A673 (cell line): ENCODE measurements around the gene SAT1. TPM values are rescaled to one million over a fixed set of nuclear protein-coding genes. Genes with fewer than 3 reads are reported as not detected.

Experiments used
- BruUV-seq: library from RNA; stranded (reverse); fragments of 400-500 nt; replicated peaks from 2 replicates; lab custom pipeline; 2021; lab: Mats Ljungman, UMichigan
- CTCF ChIA-PET: fragments of 300-600 bp; sonication (Branson Sonifier 250); formaldehyde crosslinking; loops from one replicate; lab custom pipeline; 2022; ENCODE audit warnings: antibody characterized with exemption; lab: Charles Lee
- POLR2A ChIA-PET: fragments of 300-600 bp; sonication (Branson Sonifier 250); formaldehyde crosslinking; loops from one replicate; lab custom pipeline; 2022; ENCODE audit warnings: antibody characterized with exemption; ENCODE audit not compliant: low non-redundant PET; lab: Charles Lee
- DNase-seq: peaks from one replicate; pipeline ENCODE4 v3.0.0-alpha.2; 2015; ENCODE audit warnings: low spot score
- H3K27ac ChIP-seq: fragments of 200-600 bp; sonication (generic); 2 replicates; pipeline ENCODE4 v1.5.1; 2016; ENCODE audit warnings: mixed run types, low read depth, mild to moderate bottlenecking, mixed read lengths, antibody characterized with exemption, low read length; ENCODE audit not compliant: poor library complexity, severe bottlenecking
- H3K27me3 ChIP-seq: fragments of 200-600 bp; sonication (generic); replicated peaks from 2 replicates; pipeline ENCODE4 v1.6.1; 2017; ENCODE audit warnings: mixed run types, low read depth, mild to moderate bottlenecking, mixed read lengths, antibody characterized with exemption, low read length; ENCODE audit not compliant: insufficient read depth, poor library complexity
- H3K36me3 ChIP-seq: fragments of 200-600 bp; sonication (generic); 2 replicates; pipeline ENCODE4 v1.6.1; 2016; ENCODE audit warnings: mixed run types, mild to moderate bottlenecking, mixed read lengths, antibody characterized with exemption, low read length; ENCODE audit not compliant: insufficient read depth, poor library complexity, severe bottlenecking
- H3K4me1 ChIP-seq: fragments of 200-600 bp; sonication (generic); 2 replicates; pipeline ENCODE4 v1.6.1; 2017; ENCODE audit warnings: mixed run types, mild to moderate bottlenecking, mixed read lengths, antibody characterized with exemption, low read length; ENCODE audit not compliant: insufficient read depth, poor library complexity, severe bottlenecking
- H3K4me3 ChIP-seq: fragments of 200-600 bp; sonication (generic); 2 replicates; pipeline ENCODE4 v1.5.1; 2016; ENCODE audit warnings: low read depth, mixed run types, mild to moderate bottlenecking, mixed read lengths, low read length; ENCODE audit not compliant: poor library complexity, severe bottlenecking
- H3K9me3 ChIP-seq: fragments of 200-600 bp; sonication (generic); 2 replicates; pipeline ENCODE4 v1.6.1; 2016; ENCODE audit warnings: mixed run types, low read depth, mild to moderate bottlenecking, mixed read lengths, antibody characterized with exemption, low read length; ENCODE audit not compliant: poor library complexity, severe bottlenecking
- EZH2 ChIP-seq: fragments of 200-600 bp; sonication (generic); IDR thresholded peaks from 2 replicates; pipeline ENCODE4 v1.6.1; 2017; ENCODE audit warnings: borderline replicate concordance, low read depth, mild to moderate bottlenecking, mixed read lengths, antibody characterized with exemption, low read length; ENCODE audit not compliant: poor library complexity, severe bottlenecking
- intact Hi-C: fragments of 100-400 bp; cut with micrococcal nuclease; formaldehyde crosslinking; loops from one replicate; pipeline ENCODE4 v1.10.0; 2022; ENCODE audit not compliant: unreplicated experiment
- total RNA-seq: library from RNA; stranded (reverse); gene quantifications from 2 replicates; pipeline ENCODE4 v1.2.3, GENCODE V29; 2021
- TF ChIP-seq, protein P1 (sequence below): fragments of 300-800, 200-600 bp; sonication (generic); conservative IDR thresholded peaks from 2 replicates; pipeline ENCODE4 v1.5.1; 2017; ENCODE audit warnings: low read depth, mild to moderate bottlenecking, antibody characterized with exemption, low read length, moderate library complexity, mixed read lengths

Gene SAT1
- total RNA-seq, 1 experiment from 2014 or later: 21.6 TPM

DNA sequence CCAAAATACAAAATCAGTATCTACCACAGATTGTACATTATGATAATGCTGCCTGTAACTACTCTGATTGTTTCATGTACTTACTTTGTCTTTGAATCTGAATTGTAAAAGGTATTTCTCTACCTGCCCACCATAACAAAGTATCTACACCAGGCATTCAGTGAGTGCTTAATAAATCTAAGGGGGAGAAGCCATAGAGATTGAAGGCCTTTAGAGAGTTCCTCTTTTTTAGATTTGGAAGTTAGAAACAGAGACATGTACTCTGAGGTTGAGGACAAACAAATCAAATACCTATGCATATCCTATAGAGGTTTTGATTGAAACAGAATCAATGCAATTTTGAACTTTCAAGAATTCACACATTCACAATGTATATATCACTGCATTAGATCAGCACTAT lies 42.7 kb downstream of the SAT1 start:
- intact Hi-C loops: no loop called here
- no peaks in the 10 kb centered on the region for H3K36me3 ChIP-seq

DNA sequence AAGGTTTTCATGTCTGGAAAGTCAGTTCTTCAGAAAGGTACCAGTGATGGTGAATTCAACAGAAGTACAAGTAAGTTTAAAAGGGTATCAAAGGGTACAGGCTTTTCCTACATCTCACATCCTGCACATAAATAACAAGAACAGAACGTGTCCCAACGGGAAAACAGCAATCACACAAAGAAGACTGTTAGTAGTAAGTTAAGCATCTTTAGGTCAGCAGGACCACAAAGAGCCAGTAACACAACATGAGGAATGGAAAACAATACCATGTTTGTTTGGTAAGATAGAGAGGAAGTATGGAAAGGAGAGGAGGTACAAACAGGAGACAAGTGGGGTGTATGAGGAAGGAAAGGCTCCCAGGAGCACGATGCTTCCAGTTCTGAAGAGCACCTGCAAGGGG lies 43.2 kb downstream of the SAT1 start:
- CTCF ChIA-PET: no interaction called here
- no TSS peak for BruUV-seq
- intact Hi-C loops: no loop called here

More for the DNA sequence above, 42.7 kb downstream of the SAT1 start:
- H3K4me3 ChIP-seq: no peak overlapping the region
- H3K4me1 ChIP-seq: no peaks in the 10 kb centered on the region
- H3K9me3 ChIP-seq: no peaks in the 10 kb centered on the region
- CTCF ChIA-PET: no interaction called here
- H3K27me3 ChIP-seq: no peaks in the 10 kb centered on the region
- H3K27ac ChIP-seq: no peak overlapping the region
- POLR2A ChIA-PET: no interaction called here
- TF ChIP-seq, protein P1, sequence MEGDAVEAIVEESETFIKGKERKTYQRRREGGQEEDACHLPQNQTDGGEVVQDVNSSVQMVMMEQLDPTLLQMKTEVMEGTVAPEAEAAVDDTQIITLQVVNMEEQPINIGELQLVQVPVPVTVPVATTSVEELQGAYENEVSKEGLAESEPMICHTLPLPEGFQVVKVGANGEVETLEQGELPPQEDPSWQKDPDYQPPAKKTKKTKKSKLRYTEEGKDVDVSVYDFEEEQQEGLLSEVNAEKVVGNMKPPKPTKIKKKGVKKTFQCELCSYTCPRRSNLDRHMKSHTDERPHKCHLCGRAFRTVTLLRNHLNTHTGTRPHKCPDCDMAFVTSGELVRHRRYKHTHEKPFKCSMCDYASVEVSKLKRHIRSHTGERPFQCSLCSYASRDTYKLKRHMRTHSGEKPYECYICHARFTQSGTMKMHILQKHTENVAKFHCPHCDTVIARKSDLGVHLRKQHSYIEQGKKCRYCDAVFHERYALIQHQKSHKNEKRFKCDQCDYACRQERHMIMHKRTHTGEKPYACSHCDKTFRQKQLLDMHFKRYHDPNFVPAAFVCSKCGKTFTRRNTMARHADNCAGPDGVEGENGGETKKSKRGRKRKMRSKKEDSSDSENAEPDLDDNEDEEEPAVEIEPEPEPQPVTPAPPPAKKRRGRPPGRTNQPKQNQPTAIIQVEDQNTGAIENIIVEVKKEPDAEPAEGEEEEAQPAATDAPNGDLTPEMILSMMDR: no peak
- TF ChIP-seq EZH2: no peak
- no TSS peak for BruUV-seq
- DNase-seq: no peak

DNA sequence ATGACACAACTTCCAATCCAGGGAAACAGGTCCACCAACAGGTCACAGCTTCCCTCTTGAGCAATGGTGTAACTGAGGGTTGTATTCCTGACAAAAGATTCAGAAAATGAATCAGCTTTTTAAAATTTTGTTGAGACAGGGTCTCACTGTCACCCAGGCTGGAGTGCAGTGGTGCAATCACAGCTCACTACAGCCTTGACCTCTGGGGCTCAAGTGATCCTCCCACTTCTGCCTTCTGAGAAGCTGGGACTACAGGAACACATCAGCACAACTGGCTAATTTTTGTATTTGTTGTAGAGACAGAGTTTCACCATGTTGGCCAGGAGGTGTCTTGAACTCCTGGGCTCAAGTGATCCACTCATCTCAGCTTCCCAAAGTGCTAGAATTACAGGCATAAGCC lies 43.7 kb downstream of the SAT1 start:
- POLR2A ChIA-PET: no interaction called here
- DNase-seq: no peak
- Histone ChIP-seq H3K27ac (no peak overlapping the region), H3K9me3 (no peaks in the 10 kb centered on the region), H3K4me1 (no peaks in the 10 kb centered on the region), H3K27me3 (no peaks in the 10 kb centered on the region), H3K4me3 (no peak overlapping the region), H3K36me3 (no peaks in the 10 kb centered on the region)
- CTCF ChIA-PET: no interaction called here
- intact Hi-C loops: no loop called here
- no TSS peak for BruUV-seq
- no peak for TF ChIP-seq EZH2
- TF ChIP-seq, protein P1: no peak

More for the DNA sequence above, 43.2 kb downstream of the SAT1 start:
- Histone ChIP-seq H3K36me3 (no peaks in the 10 kb centered on the region), H3K9me3 (no peaks in the 10 kb centered on the region), H3K27ac (no peak overlapping the region), H3K4me1 (no peaks in the 10 kb centered on the region), H3K4me3 (no peak overlapping the region), H3K27me3 (no peaks in the 10 kb centered on the region)
- DNase-seq: no peak
- POLR2A ChIA-PET: no interaction called here
- TF ChIP-seq, protein P1: no peak
- no peak for TF ChIP-seq EZH2
